ENCODE measurements around the gene GATA6. TPM values are rescaled to one million over a fixed set of nuclear protein-coding genes. Genes with fewer than 3 reads are reported as not detected.
A peak's percentile ranks its signal among the peaks of the same experiment; 100 is the strongest.

The GATA6 gene
- total RNA-seq = not detected in 2 replicates
- long read RNA-seq = 0 reads

- Mint-ChIP-seq H3K27me3 (ENCODE audit: low read depth) (peaks cover 87% of the 10 kb centered on the region), H3K27ac (ENCODE audit: unreplicated experiment) (no peak within 1 kb of the TSS), H3K4me3 (peak within 1 kb of the TSS; percentile 93), H3K9me3 (no peaks in the 10 kb centered on the region), H3K36me3 (ENCODE audit: low read depth) (peaks cover 3% of the 10 kb centered on the region), H3K4me1 (peaks cover 29% of the 10 kb centered on the region)
- DNase-seq (ENCODE audit: low read depth, low spot score) = peak; percentile 60
- TF ChIP-seq CTCF (conservative IDR thresholded peaks at IDR 0.05) = peak; percentile 54
These were observed at the start of gene GATA6 for GRCh38 chr18:22169011-22169888. Gene GATA6 (plus strand): TSS chr18:22169589. CDS start chr18:22171145, 1,556 bp downstream.

- TF ChIP-seq CTCF (conservative IDR thresholded peaks at IDR 0.05) = no peak
These were observed 44.4 kb upstream of the GATA6 start for GRCh38 chr18:22124970-22125369.

GRCh38 chr18:22128954-22129353, 40.4 kb upstream of the GATA6 start:
- Mint-ChIP-seq H3K9me3 (no peaks in the 10 kb centered on the region), H3K27ac (ENCODE audit: unreplicated experiment) (no peak overlapping the region), H3K27me3 (ENCODE audit: low read depth) (no peaks in the 10 kb centered on the region), H3K36me3 (ENCODE audit: low read depth) (no peaks in the 10 kb centered on the region), H3K4me3 (no peak overlapping the region), H3K4me1 (no peaks in the 10 kb centered on the region)
- no peak for DNase-seq (ENCODE audit: low read depth, low spot score)
- TF ChIP-seq CTCF (conservative IDR thresholded peaks at IDR 0.05) = no peak

More at GRCh38 chr18:22124970-22125369, 44.4 kb upstream of the GATA6 start:
- Mint-ChIP-seq H3K27me3 (ENCODE audit: low read depth) (no peaks in the 10 kb centered on the region), H3K36me3 (ENCODE audit: low read depth) (no peaks in the 10 kb centered on the region), H3K9me3 (no peaks in the 10 kb centered on the region), H3K4me1 (no peaks in the 10 kb centered on the region), H3K4me3 (no peak overlapping the region), H3K27ac (ENCODE audit: unreplicated experiment) (no peak overlapping the region)
- DNase-seq (ENCODE audit: low read depth, low spot score) = no peak

- Mint-ChIP-seq H3K9me3 (no peaks in the 10 kb centered on the region), H3K4me3 (no peak overlapping the region)
These were observed 39.6 kb upstream of the GATA6 start for GRCh38 chr18:22129778-22130177.

GRCh38 chr18:22132258-22132657, 37.1 kb upstream of the GATA6 start:
- H3K4me1 Mint-ChIP-seq = no peaks in the 10 kb centered on the region
- DNase-seq (ENCODE audit: low read depth, low spot score) = no peak
- H3K4me3 Mint-ChIP-seq = no peak overlapping the region
- H3K9me3 Mint-ChIP-seq = no peaks in the 10 kb centered on the region
- H3K27ac Mint-ChIP-seq (ENCODE audit: unreplicated experiment) = no peak overlapping the region
- TF ChIP-seq CTCF (conservative IDR thresholded peaks at IDR 0.05) = no peak
- H3K27me3 Mint-ChIP-seq (ENCODE audit: low read depth) = no peaks in the 10 kb centered on the region
- H3K36me3 Mint-ChIP-seq (ENCODE audit: low read depth) = no peaks in the 10 kb centered on the region

More at GRCh38 chr18:22129778-22130177, 39.6 kb upstream of the GATA6 start:
- no peak overlapping the region for H3K27ac Mint-ChIP-seq (ENCODE audit: unreplicated experiment)
- no peak for TF ChIP-seq CTCF (conservative IDR thresholded peaks at IDR 0.05)
- H3K27me3 Mint-ChIP-seq (ENCODE audit: low read depth) = no peaks in the 10 kb centered on the region
- no peaks in the 10 kb centered on the region for H3K4me1 Mint-ChIP-seq
- no peaks in the 10 kb centered on the region for H3K36me3 Mint-ChIP-seq (ENCODE audit: low read depth)
- no peak for DNase-seq (ENCODE audit: low read depth, low spot score)

Measured in neural crest cell (in vitro differentiated cells).